Measurements from ENCODE around the gene LPCAT2. TPM values are rescaled to one million over a fixed set of nuclear protein-coding genes. Genes with fewer than 3 reads are reported as not detected.

Gene LPCAT2
- total RNA-seq, 4 donors from 2014 or later: 4.6 to 66.0 (median 10.9) TPM

DNA sequence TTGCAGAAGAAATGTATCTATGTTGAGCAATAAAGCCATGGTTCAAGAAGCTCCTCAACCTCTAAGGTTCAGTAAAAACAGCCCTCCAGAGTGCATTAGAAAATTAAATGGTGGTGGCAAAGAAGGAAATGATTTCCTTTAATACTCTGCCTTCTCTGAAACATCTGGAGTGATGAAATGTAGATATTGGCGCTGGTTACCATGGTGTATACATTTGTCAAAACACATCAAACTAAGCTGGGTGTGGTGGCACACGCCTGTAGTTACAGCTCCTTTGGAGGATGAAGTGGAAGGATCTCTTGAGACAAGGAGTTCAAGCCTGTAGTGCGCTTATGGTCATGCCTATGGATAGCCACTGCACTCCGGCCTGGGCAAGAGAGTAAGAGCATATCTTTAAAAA is 63.6 kb downstream of the LPCAT2 start:
- Histone ChIP-seq H3K9me3 (no peaks in the 10 kb centered on the region), H3K36me3 (no peaks in the 10 kb centered on the region), H3K4me1 (peaks cover 0 to 5% (median 0%) of the 10 kb centered on the region in 4 donors), H3K27ac (no peak overlapping the region), H3K4me3 (no peak overlapping the region), H3K27me3 (no peaks in the 10 kb centered on the region)
- DNase-seq: no peak
- TF ChIP-seq, protein P1, sequence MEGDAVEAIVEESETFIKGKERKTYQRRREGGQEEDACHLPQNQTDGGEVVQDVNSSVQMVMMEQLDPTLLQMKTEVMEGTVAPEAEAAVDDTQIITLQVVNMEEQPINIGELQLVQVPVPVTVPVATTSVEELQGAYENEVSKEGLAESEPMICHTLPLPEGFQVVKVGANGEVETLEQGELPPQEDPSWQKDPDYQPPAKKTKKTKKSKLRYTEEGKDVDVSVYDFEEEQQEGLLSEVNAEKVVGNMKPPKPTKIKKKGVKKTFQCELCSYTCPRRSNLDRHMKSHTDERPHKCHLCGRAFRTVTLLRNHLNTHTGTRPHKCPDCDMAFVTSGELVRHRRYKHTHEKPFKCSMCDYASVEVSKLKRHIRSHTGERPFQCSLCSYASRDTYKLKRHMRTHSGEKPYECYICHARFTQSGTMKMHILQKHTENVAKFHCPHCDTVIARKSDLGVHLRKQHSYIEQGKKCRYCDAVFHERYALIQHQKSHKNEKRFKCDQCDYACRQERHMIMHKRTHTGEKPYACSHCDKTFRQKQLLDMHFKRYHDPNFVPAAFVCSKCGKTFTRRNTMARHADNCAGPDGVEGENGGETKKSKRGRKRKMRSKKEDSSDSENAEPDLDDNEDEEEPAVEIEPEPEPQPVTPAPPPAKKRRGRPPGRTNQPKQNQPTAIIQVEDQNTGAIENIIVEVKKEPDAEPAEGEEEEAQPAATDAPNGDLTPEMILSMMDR (IDR thresholded peaks at IDR 0.05): no peak
- no peak for TF ChIP-seq POLR2A (IDR thresholded peaks at IDR 0.05)

GRCh38 chr16:55574811-55575210 is 65.9 kb downstream of the LPCAT2 start:
- Histone ChIP-seq H3K4me1 (no peaks in the 10 kb centered on the region), H3K36me3 (no peaks in the 10 kb centered on the region), H3K9me3 (no peaks in the 10 kb centered on the region), H3K27ac (no peak overlapping the region), H3K4me3 (no peak overlapping the region), H3K27me3 (no peaks in the 10 kb centered on the region)
- TF ChIP-seq POLR2A (IDR thresholded peaks at IDR 0.05): no peak
- TF ChIP-seq, protein P1 (IDR thresholded peaks at IDR 0.05): no peak
- no peak for DNase-seq

- Histone ChIP-seq H3K4me1 (no peaks in the 10 kb centered on the region), H3K9me3 (no peaks in the 10 kb centered on the region), H3K36me3 (no peaks in the 10 kb centered on the region), H3K27ac (no peak overlapping the region), H3K27me3 (no peaks in the 10 kb centered on the region), H3K4me3 (no peak overlapping the region)
- TF ChIP-seq, protein P1 (IDR thresholded peaks at IDR 0.05): no peak
- no peak for TF ChIP-seq POLR2A (IDR thresholded peaks at IDR 0.05)
- DNase-seq: no peak
These were observed 66.6 kb downstream of the LPCAT2 start for GRCh38 chr16:55575496-55575895.

GRCh38 chr16:55576384-55576783 is 67.5 kb downstream of the LPCAT2 start:
- no peaks in the 10 kb centered on the region for H3K36me3 ChIP-seq
- H3K27me3 ChIP-seq: no peaks in the 10 kb centered on the region
- TF ChIP-seq POLR2A (IDR thresholded peaks at IDR 0.05): no peak
- TF ChIP-seq, protein P1 (IDR thresholded peaks at IDR 0.05): no peak
- H3K4me1 ChIP-seq: no peaks in the 10 kb centered on the region
- no peak for DNase-seq
- no peaks in the 10 kb centered on the region for H3K9me3 ChIP-seq
- H3K27ac ChIP-seq: no peak overlapping the region
- no peak overlapping the region for H3K4me3 ChIP-seq

DNA sequence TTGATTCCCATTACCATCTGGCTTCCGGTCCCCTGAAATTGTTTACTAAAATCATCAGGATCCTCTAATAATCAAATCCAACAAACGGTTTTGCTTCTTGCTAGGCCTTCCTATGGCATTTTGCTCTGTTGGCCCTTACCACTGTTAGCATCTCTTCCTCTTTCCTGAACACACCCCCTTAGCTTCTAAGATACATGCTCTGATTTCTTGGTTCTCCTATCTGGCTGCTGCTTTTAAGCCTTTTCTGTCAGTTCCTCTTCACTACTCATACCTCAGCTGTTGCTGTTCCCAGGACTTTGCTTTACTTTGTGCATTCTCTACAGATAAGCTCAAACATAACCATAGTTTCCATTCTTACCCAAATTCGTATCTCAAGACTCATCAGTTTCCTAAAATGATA is 69.0 kb downstream of the LPCAT2 start:
- TF ChIP-seq, protein P1 (IDR thresholded peaks at IDR 0.05): no peak
- no peak for TF ChIP-seq POLR2A (IDR thresholded peaks at IDR 0.05)
- Histone ChIP-seq H3K4me1 (no peaks in the 10 kb centered on the region), H3K9me3 (no peaks in the 10 kb centered on the region), H3K27me3 (no peaks in the 10 kb centered on the region), H3K27ac (no peak overlapping the region), H3K4me3 (no peak overlapping the region), H3K36me3 (no peaks in the 10 kb centered on the region)
- DNase-seq: no peak

GRCh38 chr16:55585631-55586030 is 76.8 kb downstream of the LPCAT2 start:
- H3K9me3 ChIP-seq: no peaks in the 10 kb centered on the region
- no peak overlapping the region for H3K27ac ChIP-seq
- no peaks in the 10 kb centered on the region for H3K27me3 ChIP-seq
- TF ChIP-seq, protein P1 (IDR thresholded peaks at IDR 0.05): no peak
- DNase-seq: no peak
- H3K4me1 ChIP-seq: no peaks in the 10 kb centered on the region
- H3K36me3 ChIP-seq: no peaks in the 10 kb centered on the region
- no peak overlapping the region for H3K4me3 ChIP-seq

Measured in Peyer's patch (tissue), 4 donors.